GM12875 (cell line): ENCODE results near the gene HOXB6.
A peak's percentile ranks its signal among the peaks of the same experiment; 100 is the strongest.

ENCODE experiments used
- H3K4me3 ChIP-seq: one replicate; pipeline ENCODE4 v1.5.1; 2011; ENCODE audit warnings: low read depth, low read length, control low read depth
- TF ChIP-seq, protein P1 (sequence below): IDR thresholded peaks from 2 replicates; pipeline ENCODE4 v1.5.1; 2011; ENCODE audit warnings: low read depth, mild to moderate bottlenecking, control low read depth, inconsistent platforms, low read length, moderate library complexity, borderline replicate concordance; ENCODE audit not compliant: insufficient read depth

HOXB6 gene

DNA sequence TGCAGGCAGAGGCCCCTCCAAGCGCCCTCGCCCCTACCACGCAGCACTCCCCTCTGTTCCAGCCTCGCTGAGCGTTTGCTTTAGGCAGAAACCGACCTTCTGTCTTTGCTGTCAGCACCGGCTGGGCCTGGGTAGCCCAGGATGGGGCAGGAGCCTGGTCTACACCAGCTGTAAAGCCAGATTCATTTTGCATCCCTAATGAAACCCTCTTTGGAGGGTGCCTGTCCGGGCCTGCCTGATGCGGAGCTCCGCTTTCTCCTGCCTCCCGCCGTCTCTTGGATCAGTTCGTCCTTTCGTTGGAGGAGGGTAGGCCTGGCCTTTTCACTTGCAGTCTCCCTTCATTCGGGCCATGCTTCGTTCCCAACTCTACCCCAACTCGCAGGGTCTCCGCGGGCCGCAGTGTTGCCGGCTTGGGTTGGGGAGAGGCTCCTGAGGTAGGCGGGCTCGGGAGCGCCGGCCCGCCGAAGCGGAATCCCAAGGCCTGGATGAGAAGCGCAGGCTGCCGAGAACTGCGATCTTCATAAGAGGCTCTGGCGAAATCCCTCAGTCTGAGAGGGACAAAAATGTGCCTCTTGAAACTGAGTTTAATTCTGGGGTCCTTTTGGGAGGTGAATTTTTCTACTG, 15.2 kb upstream of the HOXB6 start:
- TF ChIP-seq, protein P1, sequence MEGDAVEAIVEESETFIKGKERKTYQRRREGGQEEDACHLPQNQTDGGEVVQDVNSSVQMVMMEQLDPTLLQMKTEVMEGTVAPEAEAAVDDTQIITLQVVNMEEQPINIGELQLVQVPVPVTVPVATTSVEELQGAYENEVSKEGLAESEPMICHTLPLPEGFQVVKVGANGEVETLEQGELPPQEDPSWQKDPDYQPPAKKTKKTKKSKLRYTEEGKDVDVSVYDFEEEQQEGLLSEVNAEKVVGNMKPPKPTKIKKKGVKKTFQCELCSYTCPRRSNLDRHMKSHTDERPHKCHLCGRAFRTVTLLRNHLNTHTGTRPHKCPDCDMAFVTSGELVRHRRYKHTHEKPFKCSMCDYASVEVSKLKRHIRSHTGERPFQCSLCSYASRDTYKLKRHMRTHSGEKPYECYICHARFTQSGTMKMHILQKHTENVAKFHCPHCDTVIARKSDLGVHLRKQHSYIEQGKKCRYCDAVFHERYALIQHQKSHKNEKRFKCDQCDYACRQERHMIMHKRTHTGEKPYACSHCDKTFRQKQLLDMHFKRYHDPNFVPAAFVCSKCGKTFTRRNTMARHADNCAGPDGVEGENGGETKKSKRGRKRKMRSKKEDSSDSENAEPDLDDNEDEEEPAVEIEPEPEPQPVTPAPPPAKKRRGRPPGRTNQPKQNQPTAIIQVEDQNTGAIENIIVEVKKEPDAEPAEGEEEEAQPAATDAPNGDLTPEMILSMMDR, result no peak
- H3K4me3 ChIP-seq, result no peak overlapping the region

DNA sequence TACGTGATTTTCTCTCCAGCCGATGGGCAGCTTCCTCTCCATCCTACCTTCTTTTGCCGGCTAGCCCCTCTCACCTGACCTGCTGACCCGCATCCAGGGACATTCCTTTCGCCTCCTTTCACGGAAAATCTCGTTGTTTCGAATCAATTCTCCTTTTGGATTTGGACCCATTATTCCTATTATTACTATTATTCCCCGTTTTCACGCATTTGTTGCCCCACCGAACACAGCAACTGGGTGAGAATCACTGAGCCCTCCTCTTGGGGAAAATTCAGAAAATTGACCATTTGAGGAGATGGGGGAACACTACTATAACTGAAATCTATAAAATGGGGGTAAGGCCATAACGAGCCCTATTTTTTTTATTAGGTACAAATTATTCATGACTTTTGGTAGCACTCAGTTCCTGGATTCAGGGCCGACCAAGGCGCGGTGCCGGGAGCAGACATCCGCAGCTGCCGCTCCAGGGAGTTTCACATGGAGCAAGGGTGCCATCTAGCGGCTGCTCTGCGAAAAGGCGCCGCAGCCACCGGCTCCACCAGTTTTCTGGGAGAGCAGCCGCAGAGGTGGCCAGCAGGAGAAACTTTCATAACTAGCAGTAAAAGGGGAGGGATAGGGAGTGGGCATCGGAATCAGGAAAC, 13.6 kb upstream of the HOXB6 start:
- TF ChIP-seq, protein P1, result peak; percentile 89
- H3K4me3 ChIP-seq, result peak overlapping the region; percentile 6

DNA sequence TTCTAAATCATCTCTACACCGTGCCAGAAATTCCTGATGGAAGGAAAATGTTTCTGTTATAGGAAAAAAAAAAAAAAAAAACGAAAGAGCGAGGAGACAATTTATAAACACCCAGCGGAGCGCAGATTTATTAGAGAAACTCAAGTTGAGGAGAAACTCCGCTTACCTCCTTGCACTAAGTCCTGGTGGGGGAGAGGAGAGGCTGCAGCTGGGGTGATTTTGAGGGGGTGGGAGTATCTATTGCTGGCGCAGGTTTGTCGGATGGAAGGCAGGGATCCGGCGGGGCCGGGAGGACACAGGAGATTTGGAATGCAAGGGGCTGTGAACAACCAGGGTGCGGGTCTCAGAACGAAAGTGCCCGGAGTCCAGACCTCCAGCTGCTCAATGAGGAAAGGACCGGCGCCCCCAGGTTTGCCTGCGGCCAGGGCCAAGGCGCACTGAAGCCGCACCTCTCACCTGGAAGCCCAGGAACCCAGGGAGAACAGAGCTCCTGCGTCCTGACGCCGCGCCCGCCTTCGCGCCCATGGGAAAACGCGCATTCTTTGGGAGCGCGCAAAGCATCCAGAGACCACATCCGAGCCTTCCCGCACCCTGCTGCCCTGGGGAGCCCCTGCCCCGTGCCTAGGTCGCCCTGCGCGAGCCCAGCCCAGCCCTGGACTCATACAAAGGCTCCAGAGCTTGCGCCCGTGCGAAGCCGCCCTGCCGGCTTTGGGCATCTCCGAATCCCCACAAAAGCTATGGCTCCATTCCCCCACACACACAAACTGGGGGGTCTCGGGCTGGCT, 12.9 kb upstream of the HOXB6 start:
- no peak overlapping the region for H3K4me3 ChIP-seq
- TF ChIP-seq, protein P1, result no peak

DNA sequence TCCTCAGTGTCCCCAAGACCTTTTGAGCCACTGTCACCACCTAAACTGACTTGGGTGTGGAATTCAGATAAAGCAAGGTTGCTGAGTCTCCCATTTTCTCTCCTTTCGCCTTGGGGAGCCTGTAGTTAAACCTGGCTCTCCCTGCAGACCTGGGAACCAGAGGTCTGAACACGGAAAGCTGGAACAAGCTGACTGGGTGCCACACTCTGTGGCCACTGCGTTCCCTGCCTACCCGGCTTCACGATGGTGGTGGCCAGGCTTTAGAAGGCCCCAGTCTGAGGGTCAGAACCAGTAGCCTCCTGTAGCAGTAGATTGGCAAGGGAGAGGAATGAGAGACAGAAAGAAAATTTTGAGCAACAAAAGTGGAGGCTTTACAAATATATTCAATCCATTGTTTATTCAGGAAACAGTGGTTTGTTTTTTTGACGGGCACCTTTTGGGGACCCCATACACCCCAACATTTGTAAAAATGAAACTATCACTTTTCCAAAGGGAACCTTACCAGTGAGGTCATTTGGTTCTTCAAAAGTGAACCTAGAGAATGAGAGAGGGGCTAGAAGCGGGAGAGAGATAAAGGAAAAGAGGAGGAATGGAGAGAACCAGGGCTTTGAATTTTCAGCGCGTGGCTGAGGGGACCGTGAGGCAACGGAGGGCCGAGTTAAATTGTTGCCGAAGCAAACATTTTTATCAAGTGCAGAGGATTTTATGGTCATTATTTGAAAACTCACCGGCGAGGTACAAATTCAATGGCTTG, 12.1 kb upstream of the HOXB6 start:
- no peak overlapping the region for H3K4me3 ChIP-seq
- TF ChIP-seq, protein P1, result no peak

DNA sequence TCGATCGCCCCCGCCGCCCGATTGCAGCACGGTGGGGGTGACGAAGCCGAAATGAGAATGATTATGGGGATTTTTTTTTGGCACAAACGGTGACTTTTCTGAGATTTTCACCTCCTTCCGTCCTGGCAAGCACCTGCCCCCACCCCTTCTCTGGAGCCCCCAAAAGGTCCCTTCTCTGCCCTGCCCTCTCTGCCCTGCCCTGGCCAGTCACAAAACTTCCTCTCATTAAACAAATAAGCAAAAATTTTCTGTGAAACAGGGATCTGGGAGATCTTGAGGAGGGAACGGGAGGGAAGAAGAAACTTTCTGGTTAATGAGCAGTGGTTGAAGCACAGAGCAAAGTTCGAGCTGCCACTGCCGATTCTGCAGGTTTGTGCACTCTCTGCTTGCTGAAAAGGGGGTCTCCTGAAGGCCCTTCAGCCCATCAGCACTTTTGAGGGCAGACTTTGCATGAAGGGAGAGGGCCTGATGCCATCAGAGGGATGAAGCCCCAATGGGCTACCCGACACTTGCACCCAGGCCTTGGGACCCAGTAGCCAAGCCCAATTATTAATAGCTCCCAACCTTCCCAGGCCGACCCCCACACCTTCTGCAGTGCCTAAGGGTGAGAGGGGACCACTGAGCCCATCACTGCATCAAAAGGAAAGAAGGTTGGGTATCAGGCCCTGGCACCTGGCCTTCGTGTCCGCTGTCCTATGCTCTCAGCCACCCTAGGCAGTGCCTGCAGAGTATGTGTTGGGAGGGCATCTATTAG, 11.4 kb upstream of the HOXB6 start:
- no peak overlapping the region for H3K4me3 ChIP-seq
- TF ChIP-seq, protein P1, result no peak
